NCI-H187 treated with DMSO at 0.1 percent for 48 hours (cell line): ENCODE measurements around the gene GPC3.

ENCODE experiments used
- DNase-seq: peaks from one replicate; lab custom pipeline; 2025; lab: John Stamatoyannopoulos, UW

The GPC3 gene

GRCh38 chrX:133840415-133840814 lies 145.0 kb downstream of the GPC3 start:
- DNase-seq, result no peak

DNA sequence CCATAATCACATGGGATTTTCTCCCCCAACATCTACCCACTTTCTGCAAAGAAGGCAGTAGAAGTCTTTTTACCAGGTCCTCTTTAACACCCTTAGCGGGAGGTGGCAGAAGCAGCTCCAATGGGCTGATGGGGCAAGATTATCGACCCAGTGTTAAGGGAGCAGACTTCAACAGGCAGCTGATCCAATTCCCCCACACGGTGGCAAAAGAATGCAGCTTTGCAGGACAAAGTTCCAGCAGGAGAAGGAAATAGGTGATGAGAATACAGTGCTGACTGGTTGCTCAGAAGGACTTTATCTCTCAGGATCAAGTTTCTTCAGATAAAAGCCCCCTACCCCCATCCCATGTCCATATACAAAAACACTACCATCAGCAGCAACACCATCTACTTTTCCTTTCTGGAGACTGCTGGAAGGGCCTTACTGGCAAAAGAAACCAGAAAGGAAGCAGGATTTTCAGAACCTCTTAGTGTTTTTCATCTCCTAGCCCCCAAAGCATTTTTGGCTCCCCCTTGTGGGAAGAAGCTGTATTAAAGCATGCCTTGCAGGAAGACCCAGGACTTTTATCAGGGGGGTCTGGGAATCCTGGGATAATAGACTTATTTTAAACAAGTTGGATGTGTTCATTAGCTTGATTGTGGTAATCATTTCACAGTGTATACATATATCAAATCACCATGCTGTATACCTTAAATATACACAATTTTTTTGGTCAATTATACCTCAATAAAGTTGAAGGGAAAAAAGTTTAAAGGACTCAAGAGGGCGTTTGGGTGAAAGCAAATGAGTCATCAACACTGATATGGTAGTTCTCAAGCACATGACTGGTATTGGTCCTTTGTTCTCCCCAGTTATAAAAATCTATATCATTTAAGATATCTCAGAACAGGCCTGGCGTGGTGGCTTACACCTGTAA lies 146.4 kb downstream of the GPC3 start:
- no peak for DNase-seq

DNA sequence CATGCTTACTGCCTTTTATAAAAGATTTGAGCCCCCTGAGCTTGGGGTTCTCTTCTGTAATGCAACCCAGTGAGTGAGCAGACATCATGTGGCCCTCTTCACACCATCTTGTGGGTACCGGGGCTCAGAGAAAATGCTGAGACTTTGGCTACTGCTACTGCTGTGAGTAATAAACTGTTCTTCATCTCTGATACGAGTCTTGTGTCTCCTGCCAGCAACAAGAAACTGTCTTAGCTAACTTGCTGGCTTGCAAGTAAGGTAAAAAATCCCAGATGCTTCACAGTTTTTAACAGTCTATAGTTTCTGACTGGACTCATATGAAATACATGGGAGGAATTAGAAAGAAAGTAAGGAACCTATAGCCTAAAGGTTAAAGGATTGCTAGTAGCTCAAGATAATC lies 148.3 kb downstream of the GPC3 start:
- no peak for DNase-seq

GRCh38 chrX:133836561-133836960 lies 148.8 kb downstream of the GPC3 start:
- no peak for DNase-seq

- no peak for DNase-seq
These were observed 150.6 kb downstream of the GPC3 start for GRCh38 chrX:133834771-133835170.

DNA sequence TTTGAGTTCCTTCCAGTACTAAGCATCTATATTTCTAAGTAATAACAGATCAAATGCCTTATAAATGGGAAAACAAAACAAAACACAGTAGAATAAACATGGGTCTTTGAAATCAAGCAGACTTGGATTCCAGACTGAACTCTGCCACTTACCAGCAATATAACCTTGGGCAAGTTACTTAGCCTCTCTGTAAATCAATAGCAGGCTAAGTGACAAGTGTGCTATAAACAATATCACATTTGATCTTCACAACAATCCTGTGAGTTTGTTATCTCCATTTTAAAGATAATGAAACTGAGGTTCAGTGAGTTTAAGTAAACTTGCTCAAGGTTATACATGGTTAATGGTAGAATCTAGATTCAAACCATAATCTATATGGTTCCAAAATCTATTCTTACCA lies 165.8 kb downstream of the GPC3 start:
- DNase-seq, result no peak

GRCh38 chrX:133818019-133818418 lies 167.4 kb downstream of the GPC3 start:
- no peak for DNase-seq

- DNase-seq, result no peak
These were observed 169.9 kb downstream of the GPC3 start for GRCh38 chrX:133815496-133815895.

GRCh38 chrX:133813971-133814370 lies 171.4 kb downstream of the GPC3 start:
- DNase-seq, result no peak

GRCh38 chrX:133812402-133812801 lies 173.0 kb downstream of the GPC3 start:
- DNase-seq, result no peak

DNA sequence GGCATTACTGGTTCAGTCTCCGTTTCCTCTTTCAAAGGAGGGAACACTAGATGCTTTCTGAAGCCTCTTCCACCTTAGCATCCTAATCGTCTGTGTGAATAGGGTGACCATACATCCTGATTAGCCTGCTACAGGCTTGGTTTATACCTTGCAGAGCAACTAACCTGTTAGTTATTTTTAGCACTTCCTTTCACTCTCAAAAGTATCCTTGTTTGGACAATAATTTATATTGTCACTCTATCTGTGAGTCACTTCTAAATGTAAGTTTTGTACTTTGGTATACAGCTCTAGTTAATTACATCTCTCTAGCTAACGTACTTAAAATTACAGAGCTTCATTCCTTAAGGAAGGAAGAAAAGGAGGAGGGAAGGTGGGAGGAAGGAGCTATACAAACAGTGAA lies 174.5 kb downstream of the GPC3 start:
- no peak for DNase-seq

- no peak for DNase-seq
These were observed 181.3 kb downstream of the GPC3 start for GRCh38 chrX:133804072-133804471.

DNA sequence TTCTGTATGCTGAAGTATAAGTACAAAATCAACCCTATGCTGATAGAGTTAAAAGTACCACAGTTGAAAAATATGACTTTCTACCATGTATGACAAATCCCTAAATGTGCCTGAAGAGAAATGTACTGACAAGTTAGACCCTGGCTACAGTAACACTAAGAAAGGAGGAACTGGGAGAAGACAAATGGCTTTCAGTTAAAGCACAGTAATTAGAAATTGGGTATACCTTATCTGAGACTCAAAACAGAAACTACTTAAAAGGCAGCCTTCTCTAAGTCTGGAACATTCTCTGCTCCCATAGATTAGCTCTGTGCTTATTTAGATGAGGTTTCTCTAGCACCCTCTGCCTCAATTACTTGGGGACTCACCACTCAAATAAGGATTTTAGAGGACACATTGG lies 189.1 kb downstream of the GPC3 start:
- DNase-seq, result no peak

GRCh38 chrX:133794126-133794525 lies 191.3 kb downstream of the GPC3 start:
- DNase-seq, result no peak

DNA sequence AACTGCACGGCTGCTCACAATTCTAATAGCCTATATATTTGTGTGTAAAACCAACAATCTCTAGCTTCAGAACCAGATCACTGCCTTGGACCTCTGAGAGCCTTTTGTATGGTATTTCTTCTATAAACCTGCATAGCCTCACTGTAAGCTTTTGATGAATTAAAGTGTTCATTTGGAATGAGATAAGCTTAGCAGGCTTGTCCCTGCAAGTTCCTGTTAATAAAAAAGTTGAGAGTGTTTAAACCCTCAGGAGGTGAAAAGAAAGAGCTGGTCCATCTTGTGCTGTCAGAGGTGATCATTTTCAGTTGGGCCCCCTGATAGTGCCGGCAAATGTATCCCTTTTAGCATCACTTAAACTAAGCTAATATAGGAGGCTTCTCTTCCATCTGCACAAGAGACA lies 191.8 kb downstream of the GPC3 start:
- no peak for DNase-seq

DNA sequence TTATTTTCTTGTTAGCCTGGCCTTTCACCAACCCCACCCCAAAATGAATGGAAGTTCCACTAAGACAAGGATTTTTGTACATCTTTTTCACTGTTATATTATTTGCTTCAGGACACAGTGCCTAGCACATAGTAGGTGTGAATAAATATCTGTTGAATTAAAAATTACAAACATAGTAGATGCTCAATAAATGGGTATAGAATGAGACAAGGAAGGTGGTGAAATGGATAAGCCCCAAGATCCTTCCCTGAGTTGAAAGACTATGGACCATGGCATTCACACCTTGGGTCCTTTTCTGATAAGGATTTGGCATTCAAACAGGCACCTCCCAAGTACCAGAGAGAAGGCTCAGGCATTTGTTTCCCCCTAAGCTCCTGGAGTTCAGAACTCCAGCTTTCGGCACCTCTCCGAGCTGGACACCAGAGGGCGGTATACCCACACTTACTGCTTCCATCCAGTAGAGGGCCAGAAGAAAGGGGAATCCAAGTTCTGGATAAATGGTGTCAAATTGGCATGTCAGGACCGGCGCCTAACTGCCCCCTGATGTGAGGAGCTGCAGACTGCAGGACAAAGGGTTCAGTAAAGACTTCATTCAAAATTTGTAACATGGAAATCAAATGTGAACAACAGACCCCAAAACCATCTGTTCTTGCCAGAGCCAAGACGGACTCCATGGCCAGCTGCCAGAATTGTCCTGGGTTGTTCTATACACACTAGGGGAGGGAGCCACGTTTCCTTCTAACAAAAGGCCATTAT lies 193.0 kb downstream of the GPC3 start:
- DNase-seq, result no peak

- DNase-seq, result no peak
These were observed 195.6 kb downstream of the GPC3 start for GRCh38 chrX:133789829-133790228.

GRCh38 chrX:133786382-133786781 lies 199.0 kb downstream of the GPC3 start:
- DNase-seq, result no peak

DNA sequence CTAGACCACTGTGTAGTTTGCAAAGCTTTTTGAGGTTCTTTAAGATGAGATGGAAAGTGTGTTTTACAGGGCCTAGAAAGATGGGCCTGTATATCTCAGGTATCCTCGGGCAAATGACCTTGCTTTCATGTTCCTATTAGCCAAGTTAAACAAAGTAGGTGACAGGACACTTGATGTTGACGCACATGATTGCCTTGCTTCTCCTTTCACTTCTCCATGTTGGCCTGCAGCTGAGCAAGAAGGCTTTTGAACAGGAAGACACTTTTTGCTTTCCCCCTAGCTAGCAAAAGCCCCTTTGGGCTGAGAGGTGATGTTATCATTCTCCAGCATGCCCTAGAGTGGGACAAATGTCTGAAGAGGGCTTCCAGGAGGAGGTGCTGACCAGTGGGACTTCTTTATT lies 202.1 kb downstream of the GPC3 start:
- no peak for DNase-seq

DNA sequence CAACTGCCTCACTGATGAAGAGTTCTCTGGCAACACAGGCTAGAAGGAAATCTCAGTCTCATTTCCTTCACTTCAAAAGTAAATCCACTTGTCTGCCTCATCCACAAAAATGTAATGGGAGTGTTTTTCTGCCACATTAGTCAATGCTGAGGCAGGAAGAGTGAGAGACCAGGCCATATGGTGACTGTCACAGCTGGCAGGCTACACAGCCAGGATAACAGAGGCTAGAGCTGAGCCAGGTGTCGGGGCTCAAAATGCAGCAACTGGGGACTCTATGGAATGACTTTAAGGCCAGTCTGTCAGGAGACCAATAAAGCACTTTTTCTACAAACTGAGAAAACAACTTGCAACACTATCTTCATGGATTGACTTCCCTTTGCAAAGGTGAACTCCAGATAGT lies 204.2 kb downstream of the GPC3 start:
- no peak for DNase-seq

DNA sequence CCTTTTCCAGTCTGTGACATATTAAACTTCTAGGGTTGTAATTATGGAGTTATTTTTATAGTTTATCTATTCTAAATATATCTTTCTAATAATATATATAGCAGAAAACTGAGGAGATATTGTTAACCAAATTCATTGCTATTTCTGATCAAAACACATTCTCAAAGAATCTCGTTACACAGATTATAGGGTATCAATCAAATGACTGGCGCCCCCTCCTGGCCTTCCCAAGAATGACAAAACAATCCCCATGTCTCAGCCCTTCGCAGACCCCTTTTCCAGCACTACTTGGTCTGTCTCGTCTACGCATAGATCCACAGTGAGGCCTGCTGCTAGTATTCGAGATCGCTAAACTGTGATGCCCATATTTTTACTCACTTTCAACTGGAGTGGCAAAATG lies 209.3 kb downstream of the GPC3 start:
- DNase-seq, result no peak

DNA sequence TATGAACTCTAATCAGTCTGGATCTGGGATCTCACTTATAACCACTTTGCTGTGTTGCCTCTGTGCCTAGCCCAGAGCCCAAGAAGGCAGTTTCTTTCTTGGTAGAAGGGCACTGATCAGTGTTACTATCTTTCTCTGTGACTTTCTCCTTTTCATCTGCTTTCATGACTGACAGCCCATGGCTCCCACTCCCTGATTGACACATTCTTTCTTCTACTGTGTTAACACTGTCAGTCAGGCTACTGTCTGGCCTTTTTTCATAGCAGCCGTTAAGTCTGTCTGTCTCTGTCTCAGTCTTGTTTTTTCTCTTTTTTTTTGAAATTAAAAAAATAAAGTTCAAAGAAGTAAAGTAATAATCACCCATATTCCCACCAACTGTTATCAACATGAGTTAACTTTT lies 210.6 kb downstream of the GPC3 start:
- DNase-seq, result no peak

GRCh38 chrX:133771086-133771646 lies 214.2 kb downstream of the GPC3 start:
- DNase-seq, result no peak
